ENCODE measurements around the gene COL26A1.

The COL26A1 gene

GRCh38 chr7:101546308-101546936 lies 183.7 kb downstream of the COL26A1 start:
- no peaks in the 10 kb centered on the region for H3K9me3 ChIP-seq (ENCODE audit: control insufficient read depth, low read length)
- no peaks in the 10 kb centered on the region for H3K36me3 ChIP-seq (ENCODE audit: control insufficient read depth, insufficient read depth, low read length)
- H3K27me3 ChIP-seq (ENCODE audit: control insufficient read depth, insufficient read depth, low read length) = peaks cover 2% of the 10 kb centered on the region
- no peak overlapping the region for H3K4me3 ChIP-seq (ENCODE audit: low read length)
- H3K9ac ChIP-seq (ENCODE audit: low read length) = no peak overlapping the region
- H3K4me1 ChIP-seq (ENCODE audit: control insufficient read depth, insufficient read depth, low read length) = no peaks in the 10 kb centered on the region

DNA sequence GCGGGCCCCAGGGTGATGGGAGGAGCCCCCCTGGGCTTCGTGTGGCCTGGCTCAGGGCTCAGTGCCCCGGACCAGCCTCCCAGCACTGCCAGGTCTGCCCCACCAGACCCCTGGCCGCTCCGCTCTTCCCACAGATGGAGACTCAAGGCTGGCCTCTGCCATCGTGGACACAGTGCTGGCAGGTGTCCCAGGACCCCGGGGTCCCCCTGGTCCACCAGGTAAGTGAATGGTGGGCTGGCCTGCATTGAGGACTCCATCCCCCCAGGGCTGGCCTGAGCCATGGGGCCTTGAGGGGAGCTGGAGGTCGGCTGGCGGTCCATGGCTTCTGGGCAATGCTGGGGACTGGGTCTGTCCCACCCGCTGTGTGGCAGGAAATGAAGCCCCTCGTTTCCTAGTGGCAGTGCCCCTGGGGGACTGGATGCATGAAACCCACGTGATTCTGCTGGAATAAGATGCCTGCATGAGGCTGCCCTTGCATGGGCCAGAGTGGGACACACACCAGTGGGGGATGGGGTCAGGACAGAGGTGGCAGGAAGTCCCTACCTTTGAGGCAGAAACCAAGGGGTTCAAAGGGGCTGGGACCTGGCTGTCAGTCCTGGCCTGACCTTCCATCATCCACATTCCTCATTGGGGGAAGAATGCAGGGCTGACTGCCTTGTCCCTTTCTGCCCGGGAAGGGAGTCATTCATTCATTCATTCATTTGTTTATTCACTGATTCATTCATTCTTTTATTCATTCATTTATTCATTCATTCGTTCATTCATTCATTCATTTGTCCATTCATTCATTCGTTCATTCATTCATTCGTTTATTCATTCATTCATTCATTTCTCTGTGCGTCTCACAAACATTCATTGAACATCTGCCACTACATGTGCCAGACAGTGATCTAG lies 184.6 kb downstream of the COL26A1 start:
- no peak overlapping the region for H3K9ac ChIP-seq (ENCODE audit: low read length)
- H3K4me3 ChIP-seq (ENCODE audit: low read length) = no peak overlapping the region
- no peaks in the 10 kb centered on the region for H3K36me3 ChIP-seq (ENCODE audit: control insufficient read depth, insufficient read depth, low read length)
- H3K9me3 ChIP-seq (ENCODE audit: control insufficient read depth, low read length) = no peaks in the 10 kb centered on the region
- peaks cover 2% of the 10 kb centered on the region for H3K27me3 ChIP-seq (ENCODE audit: control insufficient read depth, insufficient read depth, low read length)
- no peaks in the 10 kb centered on the region for H3K4me1 ChIP-seq (ENCODE audit: control insufficient read depth, insufficient read depth, low read length)

DNA sequence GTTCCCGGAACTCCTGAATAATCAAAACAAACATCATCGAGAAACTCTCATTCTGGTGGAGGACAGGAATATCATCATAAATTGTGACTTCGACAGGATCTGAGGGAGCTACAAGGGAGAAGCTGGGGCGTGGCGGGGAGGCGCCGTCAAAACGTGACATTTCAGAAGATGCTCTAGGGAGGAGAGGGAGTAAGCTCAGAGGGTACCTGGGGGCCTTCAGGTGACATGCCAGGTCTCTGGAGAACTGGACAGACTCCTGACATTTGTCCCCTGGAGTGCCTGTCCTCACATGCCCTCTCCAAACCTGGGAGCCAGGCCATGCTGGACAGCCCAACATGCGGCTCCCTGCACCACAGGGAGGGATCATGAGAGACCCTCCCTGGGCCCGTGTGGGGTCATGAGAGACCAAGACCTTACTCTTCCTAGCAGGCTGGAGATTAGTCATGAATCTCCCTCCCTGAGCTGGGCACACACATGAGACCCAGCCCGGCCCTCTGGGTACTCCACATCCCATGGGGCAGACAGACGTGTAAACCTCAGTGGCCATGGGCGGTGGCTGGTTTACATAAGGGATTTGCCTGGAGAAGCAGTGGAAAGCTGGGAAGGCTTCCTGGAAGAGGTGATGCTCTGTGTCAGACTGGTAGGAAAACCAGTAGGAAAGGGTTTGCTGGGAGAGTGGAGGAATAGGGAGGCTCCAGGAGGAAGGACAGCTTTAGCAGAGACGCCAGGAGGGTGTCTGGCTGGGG lies 185.4 kb downstream of the COL26A1 start:
- H3K4me1 ChIP-seq (ENCODE audit: control insufficient read depth, insufficient read depth, low read length) = no peaks in the 10 kb centered on the region
- H3K9me3 ChIP-seq (ENCODE audit: control insufficient read depth, low read length) = no peaks in the 10 kb centered on the region
- no peaks in the 10 kb centered on the region for H3K27me3 ChIP-seq (ENCODE audit: control insufficient read depth, insufficient read depth, low read length)
- no peak overlapping the region for H3K9ac ChIP-seq (ENCODE audit: low read length)
- H3K4me3 ChIP-seq (ENCODE audit: low read length) = no peak overlapping the region
- no peaks in the 10 kb centered on the region for H3K36me3 ChIP-seq (ENCODE audit: control insufficient read depth, insufficient read depth, low read length)

DNA sequence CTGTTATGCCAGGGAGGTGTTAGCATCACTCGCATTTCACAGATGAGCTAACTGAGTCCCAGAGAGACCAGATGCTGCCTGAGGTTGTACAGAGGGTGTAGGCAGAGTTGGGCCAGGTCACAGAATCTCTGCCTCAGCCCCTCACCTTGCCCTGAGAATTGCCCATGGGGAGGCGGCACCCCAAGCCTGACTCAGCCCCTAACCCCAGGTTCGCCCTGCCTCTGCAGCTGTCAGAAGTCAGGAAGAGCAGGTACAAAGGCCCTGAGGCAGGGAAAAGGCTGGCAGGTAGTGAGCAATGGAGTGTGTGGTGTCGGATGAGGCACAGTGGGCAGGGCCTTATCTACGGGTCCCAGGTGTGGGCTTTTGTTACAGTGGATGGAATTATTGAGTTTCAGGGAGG lies 187.1 kb downstream of the COL26A1 start:
- Histone ChIP-seq H3K9ac (ENCODE audit: low read length) (no peak overlapping the region), H3K4me3 (ENCODE audit: low read length) (no peak overlapping the region), H3K27me3 (ENCODE audit: control insufficient read depth, insufficient read depth, low read length) (no peaks in the 10 kb centered on the region), H3K4me1 (ENCODE audit: control insufficient read depth, insufficient read depth, low read length) (no peaks in the 10 kb centered on the region), H3K36me3 (ENCODE audit: control insufficient read depth, insufficient read depth, low read length) (no peaks in the 10 kb centered on the region), H3K9me3 (ENCODE audit: control insufficient read depth, low read length) (no peaks in the 10 kb centered on the region)

- Histone ChIP-seq H3K27me3 (ENCODE audit: control insufficient read depth, insufficient read depth, low read length) (no peaks in the 10 kb centered on the region), H3K4me1 (ENCODE audit: control insufficient read depth, insufficient read depth, low read length) (no peaks in the 10 kb centered on the region), H3K9me3 (ENCODE audit: control insufficient read depth, low read length) (no peaks in the 10 kb centered on the region), H3K9ac (ENCODE audit: low read length) (no peak overlapping the region), H3K36me3 (ENCODE audit: control insufficient read depth, insufficient read depth, low read length) (no peaks in the 10 kb centered on the region), H3K4me3 (ENCODE audit: low read length) (no peak overlapping the region)
These were observed 188.2 kb downstream of the COL26A1 start for GRCh38 chr7:101550641-101551541.

DNA sequence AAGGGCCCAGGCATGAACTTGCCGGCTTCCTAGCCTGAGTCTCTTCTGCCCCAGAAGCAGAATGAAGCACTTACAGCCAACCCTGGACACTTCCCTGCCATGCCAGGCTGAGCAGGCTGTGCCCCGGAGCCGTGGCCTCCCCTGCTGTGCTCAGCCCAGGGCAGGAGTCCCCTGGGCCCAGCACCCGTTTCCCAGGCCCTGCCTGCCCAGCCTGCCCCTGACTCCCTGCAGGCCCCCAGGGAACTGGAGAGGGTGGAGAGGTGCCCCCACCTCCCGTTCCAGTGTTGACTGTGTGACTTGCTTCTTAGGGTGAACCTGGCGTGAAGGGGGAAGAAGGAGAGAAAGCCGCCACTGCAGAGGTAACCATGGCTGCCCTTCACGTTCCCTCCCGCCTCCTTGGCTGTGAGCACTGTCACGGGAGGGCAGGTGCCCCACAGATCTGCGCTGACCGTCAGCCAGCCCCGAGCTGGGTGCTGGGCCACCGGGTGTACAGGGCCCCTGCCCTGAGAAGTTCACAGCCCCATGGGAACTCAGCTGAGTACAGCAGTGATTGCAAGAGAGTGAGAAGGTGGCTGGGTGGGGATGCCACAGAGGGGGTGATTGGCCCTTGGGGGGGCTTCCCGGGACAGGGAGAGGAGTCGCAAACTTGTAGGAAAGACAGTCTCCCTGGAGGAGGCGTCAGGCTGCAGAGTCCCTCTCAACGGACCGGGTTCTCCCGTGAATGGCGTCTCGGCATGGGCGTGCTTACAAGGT lies 190.5 kb downstream of the COL26A1 start:
- Histone ChIP-seq H3K9me3 (ENCODE audit: control insufficient read depth, low read length) (no peaks in the 10 kb centered on the region), H3K36me3 (ENCODE audit: control insufficient read depth, insufficient read depth, low read length) (no peaks in the 10 kb centered on the region), H3K4me3 (ENCODE audit: low read length) (no peak overlapping the region), H3K4me1 (ENCODE audit: control insufficient read depth, insufficient read depth, low read length) (no peaks in the 10 kb centered on the region), H3K27me3 (ENCODE audit: control insufficient read depth, insufficient read depth, low read length) (no peaks in the 10 kb centered on the region), H3K9ac (ENCODE audit: low read length) (no peak overlapping the region)

- Histone ChIP-seq H3K27me3 (ENCODE audit: control insufficient read depth, insufficient read depth, low read length) (no peaks in the 10 kb centered on the region), H3K36me3 (ENCODE audit: control insufficient read depth, insufficient read depth, low read length) (no peaks in the 10 kb centered on the region), H3K4me3 (ENCODE audit: low read length) (no peak overlapping the region), H3K4me1 (ENCODE audit: control insufficient read depth, insufficient read depth, low read length) (no peaks in the 10 kb centered on the region), H3K9me3 (ENCODE audit: control insufficient read depth, low read length) (no peaks in the 10 kb centered on the region), H3K9ac (ENCODE audit: low read length) (no peak overlapping the region)
These were observed 191.2 kb downstream of the COL26A1 start for GRCh38 chr7:101553771-101554445.

GRCh38 chr7:101554584-101555268 lies 192.1 kb downstream of the COL26A1 start:
- no peaks in the 10 kb centered on the region for H3K36me3 ChIP-seq (ENCODE audit: control insufficient read depth, insufficient read depth, low read length)

DNA sequence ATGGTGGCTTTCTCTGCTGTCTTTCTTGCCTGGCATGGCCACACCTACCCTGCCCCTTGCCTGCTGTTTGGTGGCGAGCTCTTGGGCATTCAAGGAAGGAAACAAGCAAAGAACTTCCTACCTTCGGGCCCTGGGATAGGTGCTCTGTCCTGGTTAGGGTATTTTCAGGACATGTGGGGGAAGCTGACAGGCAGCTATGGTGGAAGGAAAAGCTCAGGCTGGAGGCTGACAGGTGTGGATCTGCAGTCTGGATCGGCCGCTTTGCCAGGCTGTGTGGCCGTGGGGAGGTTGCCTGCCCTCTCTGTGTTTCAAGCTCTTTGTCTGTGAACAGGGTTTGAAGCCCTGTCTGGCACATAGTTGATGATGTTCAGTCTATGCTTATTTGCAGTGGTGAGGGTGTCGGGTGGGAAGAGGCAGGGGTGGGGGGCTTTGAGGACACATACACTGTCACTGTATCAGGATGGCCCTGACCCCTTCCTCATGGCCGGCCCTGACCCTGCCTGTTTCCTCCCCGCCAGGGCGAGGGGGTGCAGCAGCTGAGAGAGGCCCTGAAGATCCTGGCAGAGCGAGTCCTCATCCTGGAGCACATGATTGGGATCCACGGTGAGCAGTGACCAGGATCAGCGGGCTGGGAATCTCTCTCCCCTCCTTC lies 192.7 kb downstream of the COL26A1 start:
- H3K4me3 ChIP-seq (ENCODE audit: low read length) = no peak overlapping the region
- H3K9me3 ChIP-seq (ENCODE audit: control insufficient read depth, low read length) = no peaks in the 10 kb centered on the region
- H3K9ac ChIP-seq (ENCODE audit: low read length) = no peak overlapping the region
- H3K27me3 ChIP-seq (ENCODE audit: control insufficient read depth, insufficient read depth, low read length) = no peaks in the 10 kb centered on the region
- H3K36me3 ChIP-seq (ENCODE audit: control insufficient read depth, insufficient read depth, low read length) = no peaks in the 10 kb centered on the region
- no peaks in the 10 kb centered on the region for H3K4me1 ChIP-seq (ENCODE audit: control insufficient read depth, insufficient read depth, low read length)

More at GRCh38 chr7:101554584-101555268, 192.1 kb downstream of the COL26A1 start:
- no peak overlapping the region for H3K4me3 ChIP-seq (ENCODE audit: low read length)
- H3K27me3 ChIP-seq (ENCODE audit: control insufficient read depth, insufficient read depth, low read length) = no peaks in the 10 kb centered on the region
- no peak overlapping the region for H3K9ac ChIP-seq (ENCODE audit: low read length)
- no peaks in the 10 kb centered on the region for H3K9me3 ChIP-seq (ENCODE audit: control insufficient read depth, low read length)
- H3K4me1 ChIP-seq (ENCODE audit: control insufficient read depth, insufficient read depth, low read length) = no peaks in the 10 kb centered on the region

- Histone ChIP-seq H3K9ac (ENCODE audit: low read length) (no peak overlapping the region), H3K4me1 (ENCODE audit: control insufficient read depth, insufficient read depth, low read length) (peaks cover 3% of the 10 kb centered on the region), H3K4me3 (ENCODE audit: low read length) (no peak overlapping the region), H3K36me3 (ENCODE audit: control insufficient read depth, insufficient read depth, low read length) (no peaks in the 10 kb centered on the region), H3K9me3 (ENCODE audit: control insufficient read depth, low read length) (no peaks in the 10 kb centered on the region), H3K27me3 (ENCODE audit: control insufficient read depth, insufficient read depth, low read length) (no peaks in the 10 kb centered on the region)
These were observed 193.2 kb downstream of the COL26A1 start for GRCh38 chr7:101555921-101556275.
